Measurements from ENCODE around the gene KCNJ2.

Gene KCNJ2

GRCh38 chr17:70137451-70138230 is 31.7 kb upstream of the KCNJ2 start:
- TF ChIP-seq CTCF (IDR thresholded peaks at IDR 0.05; ENCODE audit: extremely low read depth, missing control alignments): no peak
- peak; percentile 75 for DNase-seq (ENCODE audit: low spot score)

GRCh38 chr17:70138291-70138865 is 31.0 kb upstream of the KCNJ2 start:
- no peak for TF ChIP-seq CTCF (IDR thresholded peaks at IDR 0.05; ENCODE audit: extremely low read depth, missing control alignments)
- DNase-seq (ENCODE audit: low spot score): no peak

- DNase-seq (ENCODE audit: low spot score): no peak
- no peak for TF ChIP-seq CTCF (IDR thresholded peaks at IDR 0.05; ENCODE audit: extremely low read depth, missing control alignments)
Observed at GRCh38 chr17:70139449-70139993, 29.8 kb upstream of the KCNJ2 start.

GRCh38 chr17:70144260-70144846 is 25.0 kb upstream of the KCNJ2 start:
- DNase-seq (ENCODE audit: low spot score): no peak
- peak; percentile 14 for TF ChIP-seq CTCF (IDR thresholded peaks at IDR 0.05; ENCODE audit: extremely low read depth, missing control alignments)

- no peak for TF ChIP-seq CTCF (IDR thresholded peaks at IDR 0.05; ENCODE audit: extremely low read depth, missing control alignments)
- DNase-seq (ENCODE audit: low spot score): no peak
Observed at GRCh38 chr17:70153210-70153609, 16.1 kb upstream of the KCNJ2 start.

GRCh38 chr17:70157151-70157550 is 12.2 kb upstream of the KCNJ2 start:
- no peak for DNase-seq (ENCODE audit: low spot score)
- TF ChIP-seq CTCF (IDR thresholded peaks at IDR 0.05; ENCODE audit: extremely low read depth, missing control alignments): no peak

GRCh38 chr17:70158180-70158579 is 11.2 kb upstream of the KCNJ2 start:
- no peak for TF ChIP-seq CTCF (IDR thresholded peaks at IDR 0.05; ENCODE audit: extremely low read depth, missing control alignments)
- DNase-seq (ENCODE audit: low spot score): no peak

All from GM20000 (cell line).